B cell (primary cell): ENCODE results near the gene MPZL3. TPM values are rescaled to one million over a fixed set of nuclear protein-coding genes. Genes with fewer than 3 reads are reported as not detected.

Experiments used
- ATAC-seq: fragments of 200-7000 bp; cut with Tn5 transposase; one replicate; pipeline ENCODE4 v1.10.0; 2021; ENCODE audit warnings: low read depth, mild to moderate bottlenecking, moderate number of reproducible peaks, moderate library complexity
- CTCF ChIA-PET: fragments of 350-600 bp; sonication (Branson Sonifier 250); formaldehyde crosslinking; loops from one replicate; lab custom pipeline; 2021; ENCODE audit warnings: antibody characterized with exemption, inconsistent platforms; lab: Charles Lee
- POLR2A ChIA-PET: fragments of 350-600 bp; sonication (Branson Sonifier 250); formaldehyde crosslinking; loops from one replicate; lab custom pipeline; 2021; ENCODE audit warnings: antibody characterized with exemption; lab: Charles Lee
- DNase-seq: peaks from one replicate; pipeline ENCODE4 v3.0.0; 2013
- H2AFZ ChIP-seq: 2 replicates; pipeline ENCODE4 v1.6.1; 2012; ENCODE audit warnings: mild to moderate bottlenecking, low read depth, low read length; ENCODE audit not compliant: insufficient read depth, poor library complexity, severe bottlenecking
- H3K27ac ChIP-seq, 2 donors: 1 replicate in 1 of 2; 2 replicates in 1 of 2; pipeline ENCODE4 v1.5.1; 2012 to 2013; ENCODE audit warnings: low read length in 2 of 2, mild to moderate bottlenecking in 2 of 2, moderate library complexity in 1 of 2
- H3K27me3 ChIP-seq, 4 experiments: fragments of 200-600 bp in 1 of 4; sonication (generic) in 1 of 4; replicated peaks in 1 of 4; 1 replicate in 2 of 4; 2 replicates in 2 of 4; pipeline versions ENCODE4 v1.6.1 to v1.7.0; 2013 to 2016; ENCODE audit warnings: low read length in 3 of 4, mild to moderate bottlenecking in 2 of 4, mixed read lengths in 1 of 4, moderate library complexity in 1 of 4; ENCODE audit not compliant: insufficient read depth in 4 of 4, control insufficient read depth in 3 of 4; ENCODE audit errors: control extremely low read depth in 1 of 4
- H3K36me3 ChIP-seq, 2 experiments: replicated peaks in 1 of 2; 1 replicate in 1 of 2; 2 replicates in 1 of 2; pipeline versions ENCODE4 v1.6.1 to v1.7.1; 2013; ENCODE audit warnings: low read length in 1 of 2; ENCODE audit not compliant: insufficient read depth in 2 of 2, control insufficient read depth in 1 of 2; ENCODE audit errors: control extremely low read depth in 1 of 2, extremely low read depth in 1 of 2
- H3K4me1 ChIP-seq, 2 donors: fragments of 200-600 bp in 1 of 2; sonication (generic) in 1 of 2; 1 replicate in 1 of 2; 2 replicates in 1 of 2; pipeline versions ENCODE4 v1.5.1 to v1.6.1; 2013 to 2017; ENCODE audit warnings: low read length in 2 of 2; ENCODE audit not compliant: control insufficient read depth in 2 of 2, insufficient read depth in 2 of 2
- H3K4me2 ChIP-seq: replicated peaks from 2 replicates; pipeline ENCODE3; 2012; ENCODE audit warnings: mild to moderate bottlenecking, low read depth, low read length; ENCODE audit not compliant: poor library complexity, severe bottlenecking
- H3K4me3 ChIP-seq, 5 experiments: fragments of 200-600 bp in 1 of 5; sonication (generic) in 1 of 5; 1 replicate in 3 of 5; 2 replicates in 2 of 5; pipeline versions ENCODE4 v1.5.1 to v1.7.0; 2011 to 2016; ENCODE audit warnings: low read length in 4 of 5, mild to moderate bottlenecking in 4 of 5, low read depth in 2 of 5, control low read depth in 1 of 5, moderate library complexity in 1 of 5; ENCODE audit not compliant: insufficient read depth in 1 of 5; ENCODE audit errors: control extremely low read depth in 1 of 5, extremely low read depth in 1 of 5
- H3K79me2 ChIP-seq: fragments of 200-600 bp; sonication (generic); one replicate; pipeline ENCODE4 v1.6.0; 2016; ENCODE audit warnings: low read length; ENCODE audit not compliant: control insufficient read depth, insufficient read depth
- H3K9ac ChIP-seq: fragments of 200-600 bp; sonication (generic); 2 replicates; pipeline ENCODE4 v1.6.1; 2017; ENCODE audit warnings: mild to moderate bottlenecking, low read length, moderate library complexity
- H3K9me3 ChIP-seq, 3 donors: one replicate each; pipeline versions ENCODE4 v1.6.1 to v1.7.1; 2013; ENCODE audit warnings: low read length in 2 of 3; ENCODE audit not compliant: control insufficient read depth in 2 of 3, insufficient read depth in 1 of 3; ENCODE audit errors: control extremely low read depth in 1 of 3
- H4K20me1 ChIP-seq: 2 replicates; pipeline ENCODE4 v1.6.0; 2012; ENCODE audit warnings: mild to moderate bottlenecking, low read length; ENCODE audit not compliant: insufficient read depth, control insufficient read depth, poor library complexity, severe bottlenecking
- H3K27ac Mint-ChIP-seq: one replicate; pipeline ENCODE4 v1.8.0; 2021; ENCODE audit warnings: mixed read lengths
- H3K27me3 Mint-ChIP-seq: one replicate; pipeline ENCODE4 v1.8.0; 2021; ENCODE audit warnings: mixed read lengths
- H3K4me1 Mint-ChIP-seq: one replicate; pipeline ENCODE4 v1.8.0; 2021; ENCODE audit warnings: mixed read lengths
- H3K4me3 Mint-ChIP-seq: one replicate; pipeline ENCODE4 v1.8.0; 2021; ENCODE audit warnings: mixed read lengths
- H3K9me3 Mint-ChIP-seq: one replicate; pipeline ENCODE4 v1.8.0; 2022; ENCODE audit warnings: mixed read lengths; ENCODE audit not compliant: insufficient read depth
- EZH2 ChIP-seq: IDR thresholded peaks from 2 replicates; pipeline ENCODE4 v1.6.1; 2012; ENCODE audit warnings: borderline replicate concordance, low read depth, mild to moderate bottlenecking, moderate library complexity, low read length; ENCODE audit not compliant: insufficient read depth, poor library complexity, severe bottlenecking
- WGBS: methylation state at CpG from one replicate; pipeline ENCODE4 v1.1.5; 2013; ENCODE audit warnings: missing lambda C conversion rate; ENCODE audit not compliant: insufficient coverage; 5-methylcytosine and 5-hydroxymethylcytosine counted together
- intact Hi-C: fragments of 100-400 bp; cut with micrococcal nuclease; formaldehyde crosslinking; loops from one replicate; pipeline ENCODE4 v1.10.0; 2022
- polyA minus RNA-seq: library from RNA; depleted of rRNA, polyadenylated mRNA; stranded (reverse); fragments of >200 nt; gene quantifications from 2 replicates; pipeline ENCODE4 v1.2.3, GENCODE V29; 2012
- polyA plus RNA-seq: library from polyadenylated mRNA; depleted of rRNA; stranded (reverse); fragments of >200 nt; gene quantifications from 2 replicates; pipeline ENCODE4 v1.2.3, GENCODE V29; 2012
- total RNA-seq, 2 donors: library from RNA; stranded (reverse); fragments of 120-200 nt in 1 of 2; gene quantifications; 1 replicate in 1 of 2; 2 replicates in 1 of 2; pipeline versions ENCODE4 v1.2.3 to v1.2.4, GENCODE V29; 2013 to 2022
- TF ChIP-seq, protein P1 (sequence below): fragments of 200-600 bp; IDR thresholded peaks from one replicate; pipeline ENCODE4 v1.8.0; 2022; ENCODE audit warnings: antibody characterized with exemption, mild to moderate bottlenecking

The MPZL3 gene
- total RNA-seq (4.2 and 4.9 TPM in 2 replicates), polyA plus RNA-seq (1.4 and 1.5 TPM in 2 replicates), polyA minus RNA-seq (1.4 and 1.8 TPM in 2 replicates)
- 3.6 TPM for total RNA-seq (2013)

GRCh38 chr11:118251858-118252652 is at the start of gene MPZL3:
TSS of gene MPZL3 (minus strand) at chr11:118252365. CDS start at chr11:118252294, 71 bp downstream.
- Histone ChIP-seq H3K27ac (peak within 1 kb of the TSS; percentile 91 to 97), H2AFZ (peak within 1 kb of the TSS; percentile 89), H3K4me2 (peak within 1 kb of the TSS; percentile 80), H3K79me2 (peaks cover 19% of the 10 kb centered on the region), H3K9me3 (peaks cover 0 to 5% (median 0%) of the 10 kb centered on the region in 3 donors), H3K9ac (peak within 1 kb of the TSS; percentile 87), H4K20me1 (no peaks in the 10 kb centered on the region), H3K27me3 (no peaks in the 10 kb centered on the region), H3K4me1 (peaks cover 6 to 10% of the 10 kb centered on the region in 2 donors), H3K4me3 (peak within 1 kb of the TSS; percentile 96 to 100 (median 97)), H3K36me3 (no peaks in the 10 kb centered on the region)
- no peak for TF ChIP-seq EZH2
- TF ChIP-seq, protein P1, sequence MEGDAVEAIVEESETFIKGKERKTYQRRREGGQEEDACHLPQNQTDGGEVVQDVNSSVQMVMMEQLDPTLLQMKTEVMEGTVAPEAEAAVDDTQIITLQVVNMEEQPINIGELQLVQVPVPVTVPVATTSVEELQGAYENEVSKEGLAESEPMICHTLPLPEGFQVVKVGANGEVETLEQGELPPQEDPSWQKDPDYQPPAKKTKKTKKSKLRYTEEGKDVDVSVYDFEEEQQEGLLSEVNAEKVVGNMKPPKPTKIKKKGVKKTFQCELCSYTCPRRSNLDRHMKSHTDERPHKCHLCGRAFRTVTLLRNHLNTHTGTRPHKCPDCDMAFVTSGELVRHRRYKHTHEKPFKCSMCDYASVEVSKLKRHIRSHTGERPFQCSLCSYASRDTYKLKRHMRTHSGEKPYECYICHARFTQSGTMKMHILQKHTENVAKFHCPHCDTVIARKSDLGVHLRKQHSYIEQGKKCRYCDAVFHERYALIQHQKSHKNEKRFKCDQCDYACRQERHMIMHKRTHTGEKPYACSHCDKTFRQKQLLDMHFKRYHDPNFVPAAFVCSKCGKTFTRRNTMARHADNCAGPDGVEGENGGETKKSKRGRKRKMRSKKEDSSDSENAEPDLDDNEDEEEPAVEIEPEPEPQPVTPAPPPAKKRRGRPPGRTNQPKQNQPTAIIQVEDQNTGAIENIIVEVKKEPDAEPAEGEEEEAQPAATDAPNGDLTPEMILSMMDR = no peak
- Mint-ChIP-seq H3K4me1 (peaks cover 13% of the 10 kb centered on the region), H3K27me3 (peaks cover 20% of the 10 kb centered on the region), H3K4me3 (peak within 1 kb of the TSS; percentile 98), H3K27ac (peak within 1 kb of the TSS; percentile 99), H3K9me3 (no peaks in the 10 kb centered on the region)
- CTCF ChIA-PET = interaction anchor here (0.6 to 1.5 kb wide), 8 partner anchors 9 to 180 kb away, joined by 3 to 16 read pairs (median 3); partner anchors contain the start of genes JAML and MPZL2
- peak; percentile 95 for DNase-seq
- intact Hi-C loops = loop anchor here (1.0 to 5.0 kb wide), 5 partner anchors 11 to 185 kb away; partner anchors contain the start of genes KMT2A and UBE4A
- POLR2A ChIA-PET = interaction anchor here (0.6 to 1.0 kb wide), 2 partner anchors 19 to 98 kb away, joined by 3 to 4 read pairs; no protein-coding TSS in a partner anchor
- peak; percentile 76 for ATAC-seq
- WGBS = under 1% methylated on average over 26 of the region's 33 CpGs
